Stomach (tissue), 9 donors: ENCODE measurements around the gene NKX1-2. TPM values are rescaled to one million over a fixed set of nuclear protein-coding genes. Genes with fewer than 3 reads are reported as not detected.

ENCODE experiments used
- DNase-seq, 2 donors: peaks; one replicate each; pipeline versions ENCODE4 v3.0.0 to v3.0.0-alpha.2; 2013 to 2019
- H3K27ac ChIP-seq, 5 donors: fragments of 200-600 bp in 4 of 5; sonication (generic) in 4 of 5; one replicate each; pipeline ENCODE4 v1.5.1; 2013 to 2019; ENCODE audit warnings: mild to moderate bottlenecking in 1 of 5, moderate library complexity in 1 of 5
- H3K27me3 ChIP-seq, 3 donors: fragments of 200-600 bp; sonication (generic); one replicate each; pipeline ENCODE4 v1.5.1; 2017 to 2019; ENCODE audit warnings: mixed run types in 1 of 3
- H3K36me3 ChIP-seq, 4 donors: fragments of 200-600 bp; sonication (generic); 1 replicate in 3 of 4; 2 replicates in 1 of 4; pipeline ENCODE4 v1.5.1; 2016 to 2019
- H3K4me1 ChIP-seq, 4 donors: fragments of 200-600 bp; sonication (generic); one replicate each; pipeline ENCODE4 v1.5.1; 2016 to 2019
- H3K4me3 ChIP-seq, 4 donors: fragments of 200-600 bp; sonication (generic) in 3 of 4; one replicate each; pipeline ENCODE4 v1.5.1; 2016 to 2019; ENCODE audit warnings: mild to moderate bottlenecking in 1 of 4
- H3K9me3 ChIP-seq, 4 donors: fragments of 200-600 bp; sonication (generic); one replicate each; pipeline ENCODE4 v1.5.1; 2016 to 2019
- EP300 ChIP-seq: sonication (generic); formaldehyde crosslinking; IDR thresholded peaks from one replicate; pipeline ENCODE4 v1.6.1; 2017; ENCODE audit warnings: antibody characterized with exemption
- POLR2A ChIP-seq, 4 donors: fragments of 450-650 bp; IDR thresholded peaks; one replicate each; pipeline ENCODE4 v1.6.1; 2016; ENCODE audit warnings: antibody characterized with exemption in 4 of 4, control low read depth in 2 of 4, mild to moderate bottlenecking in 1 of 4, moderate library complexity in 1 of 4
- POLR2AphosphoS5 ChIP-seq, 3 donors: sonication (generic); formaldehyde crosslinking; IDR thresholded peaks; one replicate each; pipeline ENCODE4 v1.6.1; 2016; ENCODE audit warnings: antibody characterized with exemption in 3 of 3
- WGBS, 5 donors: extraction: QIAGEN DNeasy Blood & Tissue Kit in 3 of 5; methylation state at CpG; one replicate each; pipeline versions ENCODE4 v1.1.5 to v1.1.7; 2013 to 2018; 5-methylcytosine and 5-hydroxymethylcytosine counted together
- intact Hi-C: fragments of 100-400 bp; cut with DNase I; formaldehyde crosslinking; loops from one replicate; pipeline ENCODE4 v1.15.1; 2023; ENCODE audit warnings: low total_unique reads
- polyA plus RNA-seq, 3 donors: library from polyadenylated mRNA; stranded (reverse); fragments of 200-250 nt; gene quantifications; one replicate each; pipeline ENCODE4 v1.2.3, GENCODE V29; 2013
- total RNA-seq, 5 donors: library from RNA; depleted of rRNA; stranded (reverse); fragments of >200 nt; gene quantifications; one replicate each; pipeline versions ENCODE4 v1.1.0 to v1.2.3, GENCODE V29; 2014 to 2016
- TF ChIP-seq, protein P1 (sequence below), 7 experiments: fragments of 450-650 bp in 4 of 7; fragments of 200-600 bp in 3 of 7; sonication (generic) in 3 of 7; IDR thresholded peaks; one replicate each; pipeline ENCODE4 v1.5.1; 2016 to 2019; ENCODE audit warnings: antibody characterized with exemption in 7 of 7, control low read depth in 2 of 7, mild to moderate bottlenecking in 1 of 7
- donor health status: healthy with polysubstance abuse.
- donor health status: Bipolar disorder and iron deficiency.
- donor health status: healthy.

NKX1-2 gene
- total and polyA plus RNA-seq, 8 donors, result 0.10 TPM; not detected in 7

- whole genome bisulfite sequencing, 5 donors, result 83 to 89% (median 88%) methylated on average over 6 of the region's 6 CpGs
- no peak for DNase-seq
- intact Hi-C loops, result no loop called here
- no peak overlapping the region for H3K4me3 ChIP-seq
- no peak overlapping the region for H3K27ac ChIP-seq
- H3K4me1 ChIP-seq, result no peaks in the 10 kb centered on the region
- no peaks in the 10 kb centered on the region for H3K27me3 ChIP-seq
- TF ChIP-seq POLR2A (IDR thresholded peaks at IDR 0.05) (no peak), POLR2AphosphoS5 (IDR thresholded peaks at IDR 0.05) (no peak), EP300 (no peak)
- TF ChIP-seq, protein P1, sequence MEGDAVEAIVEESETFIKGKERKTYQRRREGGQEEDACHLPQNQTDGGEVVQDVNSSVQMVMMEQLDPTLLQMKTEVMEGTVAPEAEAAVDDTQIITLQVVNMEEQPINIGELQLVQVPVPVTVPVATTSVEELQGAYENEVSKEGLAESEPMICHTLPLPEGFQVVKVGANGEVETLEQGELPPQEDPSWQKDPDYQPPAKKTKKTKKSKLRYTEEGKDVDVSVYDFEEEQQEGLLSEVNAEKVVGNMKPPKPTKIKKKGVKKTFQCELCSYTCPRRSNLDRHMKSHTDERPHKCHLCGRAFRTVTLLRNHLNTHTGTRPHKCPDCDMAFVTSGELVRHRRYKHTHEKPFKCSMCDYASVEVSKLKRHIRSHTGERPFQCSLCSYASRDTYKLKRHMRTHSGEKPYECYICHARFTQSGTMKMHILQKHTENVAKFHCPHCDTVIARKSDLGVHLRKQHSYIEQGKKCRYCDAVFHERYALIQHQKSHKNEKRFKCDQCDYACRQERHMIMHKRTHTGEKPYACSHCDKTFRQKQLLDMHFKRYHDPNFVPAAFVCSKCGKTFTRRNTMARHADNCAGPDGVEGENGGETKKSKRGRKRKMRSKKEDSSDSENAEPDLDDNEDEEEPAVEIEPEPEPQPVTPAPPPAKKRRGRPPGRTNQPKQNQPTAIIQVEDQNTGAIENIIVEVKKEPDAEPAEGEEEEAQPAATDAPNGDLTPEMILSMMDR (IDR thresholded peaks at IDR 0.05), result no peak
- peaks cover 0 to 4% (median 2%) of the 10 kb centered on the region in 4 donors for H3K36me3 ChIP-seq
- H3K9me3 ChIP-seq, result peaks cover 0 to 2% (median 0%) of the 10 kb centered on the region in 4 donors
Measured at GRCh38 chr10:124481717-124482116, 31.9 kb upstream of the NKX1-2 start.

GRCh38 chr10:124480860-124481259 lies 31.0 kb upstream of the NKX1-2 start:
- intact Hi-C loops, result no loop called here
- H3K4me1 ChIP-seq, result no peaks in the 10 kb centered on the region
- TF ChIP-seq, protein P1 (IDR thresholded peaks at IDR 0.05), result no peak
- no peak for TF ChIP-seq POLR2A (IDR thresholded peaks at IDR 0.05)
- TF ChIP-seq EP300, result no peak
- TF ChIP-seq POLR2AphosphoS5 (IDR thresholded peaks at IDR 0.05), result no peak
- H3K27ac ChIP-seq, result no peak overlapping the region
- no peak overlapping the region for H3K4me3 ChIP-seq
- peaks cover 0 to 4% (median 0%) of the 10 kb centered on the region in 4 donors for H3K36me3 ChIP-seq
- no peak for DNase-seq
- H3K27me3 ChIP-seq, result no peaks in the 10 kb centered on the region
- 87 to 89% (median 88%) methylated on average over 5 of the region's 5 CpGs for WGBS, 5 donors
- no peaks in the 10 kb centered on the region for H3K9me3 ChIP-seq

GRCh38 chr10:124478515-124478914 lies 28.7 kb upstream of the NKX1-2 start:
- Histone ChIP-seq H3K36me3 (no peaks in the 10 kb centered on the region), H3K27ac (no peak overlapping the region), H3K4me1 (no peaks in the 10 kb centered on the region), H3K27me3 (no peaks in the 10 kb centered on the region), H3K4me3 (no peak overlapping the region), H3K9me3 (no peaks in the 10 kb centered on the region)
- WGBS, 5 donors, result 85 to 95% (median 87%) methylated on average over 11 to 14 of the region's 14 CpGs
- no peak for DNase-seq
- no peak for TF ChIP-seq POLR2A (IDR thresholded peaks at IDR 0.05)
- TF ChIP-seq, protein P1 (IDR thresholded peaks at IDR 0.05), result no peak
- no peak for TF ChIP-seq EP300
- TF ChIP-seq POLR2AphosphoS5 (IDR thresholded peaks at IDR 0.05), result no peak
- intact Hi-C loops, result no loop called here

DNA sequence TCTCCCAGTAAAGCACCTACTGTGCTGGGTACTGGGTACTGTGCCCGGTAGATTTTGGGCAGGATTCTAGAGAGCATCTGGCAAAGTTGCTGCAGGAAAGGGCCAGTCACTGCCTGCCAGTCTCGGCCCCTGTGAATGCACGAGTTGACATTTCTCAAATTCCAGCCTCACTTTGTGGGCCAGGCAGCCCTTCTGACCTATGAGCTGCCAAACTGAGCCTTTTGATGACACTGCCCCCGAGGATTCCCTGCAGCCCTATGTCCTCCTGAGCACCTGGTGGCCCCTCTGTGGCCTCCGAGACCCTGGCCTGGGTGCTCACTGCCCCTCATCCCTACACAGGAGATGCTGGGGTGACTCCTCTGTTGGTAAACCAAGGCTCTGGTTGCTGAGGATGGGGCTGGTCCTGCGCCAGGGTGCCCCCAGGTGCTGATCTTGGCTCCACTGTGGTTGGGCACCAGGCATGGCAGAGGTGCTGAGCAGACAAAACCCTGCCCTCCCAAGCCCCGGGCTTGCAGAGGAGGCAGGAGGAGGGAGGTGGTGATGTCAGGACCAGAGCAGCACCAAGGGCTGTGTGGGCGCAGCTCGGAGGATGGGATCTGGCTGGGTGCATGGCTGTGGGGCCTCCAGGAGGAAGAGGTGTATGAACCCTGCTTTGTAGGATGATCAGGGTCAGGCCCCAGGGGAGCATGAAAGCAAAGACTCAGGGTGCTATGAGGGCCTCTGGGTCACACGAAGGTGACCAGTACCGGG lies 28.0 kb upstream of the NKX1-2 start:
- no peak for DNase-seq
- no peak overlapping the region for H3K4me3 ChIP-seq
- H3K27ac ChIP-seq, result no peak overlapping the region
- 76 to 82% (median 81%) methylated on average over 9 to 11 of the region's 11 CpGs for WGBS, 5 donors
- H3K27me3 ChIP-seq, result no peaks in the 10 kb centered on the region
- H3K9me3 ChIP-seq, result no peaks in the 10 kb centered on the region
- no peak for TF ChIP-seq POLR2A (IDR thresholded peaks at IDR 0.05)
- intact Hi-C loops, result no loop called here
- no peaks in the 10 kb centered on the region for H3K4me1 ChIP-seq
- no peaks in the 10 kb centered on the region for H3K36me3 ChIP-seq
